AG09309 (cell line): ENCODE data around the gene AGBL3.

Experiments
- DNase-seq: peaks from one replicate; pipeline ENCODE4 v3.0.0-alpha.2; 2010; ENCODE audit warnings: low read depth
- H3K4me3 ChIP-seq: 2 replicates; pipeline ENCODE4 v1.5.1; 2011; ENCODE audit warnings: mild to moderate bottlenecking, low read depth, low read length, moderate library complexity; ENCODE audit not compliant: control insufficient read depth
- TF ChIP-seq, protein P1 (sequence below): IDR thresholded peaks from 2 replicates; pipeline ENCODE4 v1.5.1; 2011; ENCODE audit warnings: mild to moderate bottlenecking, low read depth, low read length, inconsistent platforms; ENCODE audit not compliant: insufficient read depth, control insufficient read depth; ENCODE audit errors: missing control alignments

Gene AGBL3

DNA sequence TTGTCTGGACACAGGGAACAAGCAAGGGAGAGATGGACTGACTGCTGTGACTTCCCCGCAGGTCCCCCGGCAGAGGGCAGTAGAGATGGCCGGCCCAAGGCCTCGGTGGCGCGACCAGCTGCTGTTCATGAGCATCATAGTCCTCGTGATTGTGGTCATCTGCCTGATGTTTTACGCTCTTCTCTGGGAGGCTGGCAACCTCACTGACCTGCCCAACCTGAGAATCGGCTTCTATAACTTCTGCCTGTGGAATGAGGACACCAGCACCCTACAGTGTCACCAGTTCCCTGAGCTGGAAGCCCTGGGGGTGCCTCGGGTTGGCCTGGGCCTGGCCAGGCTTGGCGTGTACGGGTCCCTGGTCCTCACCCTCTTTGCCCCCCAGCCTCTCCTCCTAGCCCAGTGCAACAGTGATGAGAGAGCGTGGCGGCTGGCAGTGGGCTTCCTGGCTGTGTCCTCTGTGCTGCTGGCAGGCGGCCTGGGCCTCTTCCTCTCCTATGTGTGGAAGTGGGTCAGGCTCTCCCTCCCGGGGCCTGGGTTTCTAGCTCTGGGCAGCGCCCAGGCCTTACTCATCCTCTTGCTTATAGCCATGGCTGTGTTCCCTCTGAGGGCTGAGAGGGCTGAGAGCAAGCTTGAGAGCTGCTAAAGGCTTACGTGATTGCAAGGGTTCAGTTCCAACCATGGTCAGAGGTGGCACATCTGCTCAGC, 178.2 kb downstream of the AGBL3 start:
- no peak for DNase-seq
- H3K4me3 ChIP-seq, result no peak overlapping the region
- TF ChIP-seq, protein P1, sequence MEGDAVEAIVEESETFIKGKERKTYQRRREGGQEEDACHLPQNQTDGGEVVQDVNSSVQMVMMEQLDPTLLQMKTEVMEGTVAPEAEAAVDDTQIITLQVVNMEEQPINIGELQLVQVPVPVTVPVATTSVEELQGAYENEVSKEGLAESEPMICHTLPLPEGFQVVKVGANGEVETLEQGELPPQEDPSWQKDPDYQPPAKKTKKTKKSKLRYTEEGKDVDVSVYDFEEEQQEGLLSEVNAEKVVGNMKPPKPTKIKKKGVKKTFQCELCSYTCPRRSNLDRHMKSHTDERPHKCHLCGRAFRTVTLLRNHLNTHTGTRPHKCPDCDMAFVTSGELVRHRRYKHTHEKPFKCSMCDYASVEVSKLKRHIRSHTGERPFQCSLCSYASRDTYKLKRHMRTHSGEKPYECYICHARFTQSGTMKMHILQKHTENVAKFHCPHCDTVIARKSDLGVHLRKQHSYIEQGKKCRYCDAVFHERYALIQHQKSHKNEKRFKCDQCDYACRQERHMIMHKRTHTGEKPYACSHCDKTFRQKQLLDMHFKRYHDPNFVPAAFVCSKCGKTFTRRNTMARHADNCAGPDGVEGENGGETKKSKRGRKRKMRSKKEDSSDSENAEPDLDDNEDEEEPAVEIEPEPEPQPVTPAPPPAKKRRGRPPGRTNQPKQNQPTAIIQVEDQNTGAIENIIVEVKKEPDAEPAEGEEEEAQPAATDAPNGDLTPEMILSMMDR, result no peak

DNA sequence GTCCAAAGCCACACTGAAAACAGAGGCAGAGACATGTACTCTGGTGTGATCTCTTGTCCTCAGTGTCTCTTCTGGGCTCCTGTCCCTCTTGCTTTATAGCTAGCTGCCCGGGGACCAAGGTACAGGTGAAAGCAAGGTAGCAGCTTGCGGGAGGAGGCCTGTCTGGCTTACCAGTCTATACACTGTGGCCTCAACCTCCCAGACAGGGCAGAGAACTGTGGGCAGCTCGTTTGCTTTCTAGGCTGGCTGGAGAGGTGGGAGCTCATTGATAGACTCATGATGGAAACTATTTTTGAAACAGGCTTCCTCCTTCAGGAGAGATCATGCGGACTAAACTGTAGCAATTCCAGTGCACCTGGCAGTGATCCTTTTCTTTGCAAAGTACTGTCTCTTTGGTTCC, 179.6 kb downstream of the AGBL3 start:
- H3K4me3 ChIP-seq, result no peak overlapping the region
- no peak for DNase-seq
- TF ChIP-seq, protein P1, result no peak

DNA sequence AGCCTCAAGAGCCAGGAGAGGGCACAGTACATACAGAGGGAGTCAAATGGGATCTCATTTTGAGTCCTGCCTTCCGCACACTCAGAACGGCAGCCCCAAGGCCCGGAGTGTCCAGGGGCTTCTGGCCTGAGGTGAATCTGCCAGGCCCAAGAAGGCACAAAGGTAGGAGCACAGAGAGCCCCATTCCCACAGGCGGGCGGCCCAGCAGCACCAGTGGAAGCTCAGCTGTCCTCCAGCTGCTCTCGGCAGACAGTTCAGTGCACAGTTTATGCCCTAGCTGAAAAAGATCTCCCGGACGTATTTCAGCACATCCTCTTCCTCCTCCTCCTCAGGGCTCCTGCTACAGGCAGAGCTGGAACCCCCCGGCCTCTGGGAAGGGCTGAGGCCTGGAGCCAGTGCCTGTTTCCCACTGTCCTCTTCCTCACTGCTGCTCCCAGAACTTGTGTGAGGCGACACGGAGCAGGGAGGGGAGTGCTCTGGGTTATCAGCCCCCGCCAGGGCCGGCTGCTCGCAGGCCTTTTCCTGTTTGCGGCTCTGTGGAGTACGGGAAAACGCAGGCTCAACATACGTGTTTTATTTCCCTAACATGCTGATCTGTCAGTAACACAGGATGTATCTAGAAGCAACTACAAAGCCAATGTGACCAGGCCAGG, 180.2 kb downstream of the AGBL3 start:
- H3K4me3 ChIP-seq, result no peak overlapping the region
- TF ChIP-seq, protein P1, result no peak
- DNase-seq, result no peak

DNA sequence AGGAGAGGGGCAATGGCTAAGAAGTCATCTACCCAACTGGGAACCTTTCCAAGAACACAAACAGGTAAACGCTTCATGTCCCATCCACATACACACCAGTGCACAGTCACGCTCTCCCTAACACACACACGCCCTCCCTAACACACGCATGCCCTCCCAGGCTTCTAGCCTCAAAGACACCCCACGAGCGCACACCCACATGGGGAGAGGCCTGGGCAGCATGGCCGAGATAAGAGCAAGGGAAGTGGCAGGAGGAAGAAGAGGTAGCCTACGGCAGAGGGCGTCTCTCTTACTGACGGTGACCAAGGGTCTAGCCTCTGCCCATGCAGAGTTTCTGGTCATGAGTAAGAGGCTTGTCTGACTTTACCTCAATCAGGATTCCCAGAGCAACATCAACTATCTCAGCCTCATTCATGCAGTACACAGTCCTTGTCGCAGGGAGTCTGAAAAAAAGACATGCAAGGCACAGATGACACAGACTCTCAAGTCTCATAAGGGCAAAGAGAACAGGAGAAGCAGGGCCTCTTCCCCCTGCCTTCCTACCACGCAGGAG, 181.1 kb downstream of the AGBL3 start:
- no peak overlapping the region for H3K4me3 ChIP-seq
- TF ChIP-seq, protein P1, result no peak
- no peak for DNase-seq

DNA sequence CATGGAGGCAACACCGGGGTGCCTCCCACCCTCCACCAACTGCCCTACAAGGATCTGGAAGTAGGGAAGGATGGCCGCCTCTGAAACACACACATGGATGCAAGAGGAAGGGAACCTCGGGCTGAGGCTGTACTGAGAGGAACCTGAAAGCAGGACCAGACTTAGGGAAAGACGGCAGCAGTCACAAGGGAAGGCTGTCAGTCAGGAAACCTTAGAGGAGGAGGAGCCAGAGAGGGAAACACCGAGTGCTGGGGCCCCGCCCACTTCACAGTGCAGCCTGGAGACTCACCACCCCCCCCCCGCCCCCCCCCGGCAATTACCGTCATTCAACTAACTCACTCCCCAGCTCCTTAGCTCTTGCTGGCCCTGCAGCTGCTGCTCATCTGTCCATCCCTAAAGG, 181.7 kb downstream of the AGBL3 start:
- DNase-seq, result no peak
- TF ChIP-seq, protein P1, result no peak
- H3K4me3 ChIP-seq, result no peak overlapping the region

DNA sequence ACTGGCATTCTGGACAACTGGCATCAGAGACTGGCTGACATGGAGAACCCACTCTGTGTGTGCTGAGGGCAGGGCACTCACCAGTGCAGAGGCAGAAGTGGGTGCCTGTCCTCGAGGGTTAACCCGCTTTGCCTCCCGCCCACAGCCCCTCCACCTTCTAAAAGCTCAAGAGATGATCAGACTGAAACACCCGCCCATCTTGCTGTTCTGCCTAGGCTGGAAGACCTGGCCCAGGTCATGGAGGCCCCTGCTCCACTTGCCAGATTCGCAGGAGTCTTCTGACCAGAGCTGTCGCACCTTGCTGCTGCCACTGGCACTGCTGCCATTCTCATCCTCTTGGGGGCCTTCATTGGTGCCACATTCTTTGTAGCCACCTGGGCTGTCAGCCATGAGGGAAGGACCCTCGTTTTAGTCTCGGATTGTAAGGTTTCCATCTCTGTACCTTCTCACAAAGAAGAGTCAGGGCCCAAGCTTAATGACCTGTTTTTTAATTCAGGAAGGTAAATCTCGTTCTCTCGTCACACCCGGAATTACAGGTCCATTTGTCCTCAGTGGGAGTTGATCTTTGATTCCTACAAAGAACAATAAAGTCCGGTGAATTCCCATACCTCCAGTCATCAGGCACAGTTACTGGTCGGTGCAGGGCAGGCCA, 182.3 kb downstream of the AGBL3 start:
- no peak overlapping the region for H3K4me3 ChIP-seq
- TF ChIP-seq, protein P1, result no peak
- no peak for DNase-seq
